ENCODE measurements around the gene ZFP92.

Gene ZFP92

DNA sequence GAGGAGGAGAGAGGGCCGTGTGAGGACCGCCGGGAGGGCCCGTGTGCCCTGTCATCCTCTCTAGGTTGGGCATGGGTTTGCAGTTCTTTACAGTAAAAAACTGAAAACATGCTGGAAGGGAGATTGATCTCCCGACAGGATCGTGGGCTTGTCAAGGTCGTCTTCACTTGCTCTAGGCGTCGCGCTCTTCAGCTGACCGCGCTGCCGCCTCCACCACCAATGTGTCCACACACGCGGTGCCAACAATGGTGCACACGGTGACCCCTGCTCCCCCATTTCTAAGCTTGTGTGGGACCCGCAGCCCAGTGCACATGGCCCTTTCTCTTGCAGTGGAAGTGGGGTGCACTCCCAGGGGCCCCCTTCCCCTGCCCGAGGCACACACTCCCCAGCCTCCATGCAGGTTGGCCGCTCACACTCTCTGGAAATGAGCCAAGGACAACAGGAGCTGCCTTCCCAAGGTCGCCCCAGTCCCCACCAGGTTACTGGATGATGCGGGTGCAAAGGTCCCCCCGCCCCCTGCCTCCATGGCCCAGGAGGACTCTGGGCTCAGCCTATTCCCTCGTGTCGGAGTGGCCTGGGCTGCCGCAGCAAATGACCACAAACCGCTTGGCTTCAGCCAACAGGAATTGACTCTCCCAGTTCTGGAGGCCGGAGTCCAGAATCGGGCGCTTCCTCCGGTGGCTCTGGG is 1.7 kb upstream of the ZFP92 start:
- peak; percentile 13 for DNase-seq

DNA sequence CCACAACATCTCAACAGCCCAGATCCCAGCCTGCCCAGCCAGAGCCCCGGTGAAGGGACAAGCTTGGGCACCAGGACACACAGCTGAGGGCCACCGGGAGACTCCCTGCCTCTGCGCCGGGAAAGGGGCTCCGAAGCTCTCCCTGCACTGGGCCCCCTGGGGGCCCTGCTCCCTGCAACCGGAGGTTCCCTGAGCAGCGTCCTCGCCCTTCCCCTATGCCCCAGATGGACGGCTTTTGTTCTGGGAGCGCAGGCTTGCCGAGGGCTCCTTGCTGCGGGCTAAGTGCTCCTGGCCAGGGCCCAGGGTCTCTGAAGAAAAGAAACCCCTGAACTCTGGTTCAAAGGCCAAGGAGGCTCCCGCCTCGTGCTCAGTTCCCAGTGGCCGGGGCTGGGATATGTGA is 899 bp upstream of the ZFP92 start:
- DNase-seq: no peak

DNA sequence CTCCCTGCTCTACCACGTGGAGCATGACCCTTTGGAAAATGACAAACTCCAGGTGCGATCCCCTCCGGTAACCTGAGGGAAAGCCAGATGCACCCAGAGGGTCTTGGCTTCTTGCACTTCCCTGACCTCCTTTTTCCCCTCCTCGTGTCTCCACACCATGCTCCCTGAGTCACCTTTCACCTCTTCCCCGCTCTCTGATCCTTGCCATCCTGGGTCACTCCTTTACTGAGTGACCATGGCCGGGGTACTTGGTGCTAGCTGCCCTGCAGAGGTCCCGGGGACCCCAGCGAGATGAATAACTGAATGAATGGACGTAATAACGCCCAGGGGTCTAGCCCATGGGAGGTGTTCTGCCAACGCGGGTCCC is 401 bp upstream of the ZFP92 start:
- DNase-seq: no peak

DNA sequence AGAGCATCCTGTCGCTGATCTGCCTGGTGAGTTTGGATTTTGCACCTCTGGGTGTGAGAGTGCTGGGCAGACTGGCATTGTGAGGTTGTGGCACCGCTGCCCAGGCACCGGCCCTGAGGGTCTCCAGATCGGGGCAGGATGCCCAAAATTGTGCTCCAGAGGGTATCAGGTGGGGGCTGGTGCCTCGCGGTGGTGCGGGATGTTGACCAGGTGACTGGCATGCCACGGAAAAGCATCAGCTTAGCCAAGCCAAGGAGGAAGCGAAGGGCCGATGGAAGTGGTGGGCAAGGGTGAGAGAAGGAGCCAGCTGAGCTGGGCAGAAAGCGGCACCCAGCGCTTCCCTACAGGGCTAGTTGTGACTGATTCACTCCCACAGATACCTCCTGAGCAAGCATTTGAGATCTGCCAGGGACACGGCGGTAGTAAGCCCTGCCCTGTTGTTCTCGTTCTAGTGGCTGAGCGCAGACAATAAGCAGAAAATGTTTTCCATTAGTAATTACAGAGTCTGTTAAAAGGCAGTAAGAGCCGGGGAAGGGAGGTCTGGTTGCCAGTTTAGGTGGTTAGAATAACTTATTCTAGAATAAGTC is 809 bp downstream of the ZFP92 start:
- DNase-seq: no peak

DNA sequence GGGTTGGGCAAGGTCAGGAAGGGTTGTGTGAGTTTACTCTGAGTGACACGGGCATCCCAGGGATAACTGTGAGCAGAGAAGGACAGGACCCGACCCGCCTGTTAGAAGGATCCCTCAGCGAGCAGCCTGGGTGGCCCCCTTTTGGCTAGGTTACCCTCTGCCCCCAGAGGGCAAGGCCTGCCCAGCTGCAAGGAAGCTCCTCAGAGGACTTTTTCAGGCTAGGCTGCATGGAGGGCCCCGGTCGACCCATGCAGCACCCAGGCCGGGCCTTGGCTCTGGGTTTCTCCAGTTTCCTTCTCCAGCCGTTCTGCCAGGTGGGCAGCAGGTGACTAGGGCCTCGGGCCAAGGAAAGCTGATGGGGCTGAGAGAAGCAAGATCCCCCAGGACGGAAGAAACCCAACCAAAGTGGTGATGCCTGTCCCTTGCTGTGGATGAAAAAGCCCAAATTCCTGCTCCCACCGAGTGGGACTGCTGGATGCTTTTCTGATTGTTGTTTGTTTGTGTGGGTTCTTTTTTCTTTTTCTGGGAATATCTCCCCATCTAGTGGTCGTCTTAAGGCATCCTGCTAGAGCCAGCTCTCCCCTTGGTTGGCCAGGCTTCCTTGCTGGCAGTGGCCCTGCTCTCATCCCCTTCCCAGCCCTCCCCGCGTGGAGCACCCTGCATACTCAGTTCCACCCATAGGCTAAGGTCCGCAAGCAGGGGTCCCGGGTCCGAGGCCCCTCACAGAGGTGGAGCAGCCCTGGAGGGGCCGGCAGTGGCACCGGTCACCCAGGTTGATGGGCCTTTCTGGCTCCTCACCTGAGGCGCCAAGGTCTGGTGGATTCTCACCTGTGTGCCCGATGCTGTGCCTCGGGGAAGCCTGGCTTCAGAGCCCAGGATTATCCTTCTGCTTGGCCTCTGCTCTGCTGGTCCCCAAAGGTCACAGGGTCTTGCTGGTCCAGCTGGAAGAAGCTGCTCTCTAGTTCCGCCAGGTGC is 1.8 kb downstream of the ZFP92 start:
- no peak for DNase-seq

DNA sequence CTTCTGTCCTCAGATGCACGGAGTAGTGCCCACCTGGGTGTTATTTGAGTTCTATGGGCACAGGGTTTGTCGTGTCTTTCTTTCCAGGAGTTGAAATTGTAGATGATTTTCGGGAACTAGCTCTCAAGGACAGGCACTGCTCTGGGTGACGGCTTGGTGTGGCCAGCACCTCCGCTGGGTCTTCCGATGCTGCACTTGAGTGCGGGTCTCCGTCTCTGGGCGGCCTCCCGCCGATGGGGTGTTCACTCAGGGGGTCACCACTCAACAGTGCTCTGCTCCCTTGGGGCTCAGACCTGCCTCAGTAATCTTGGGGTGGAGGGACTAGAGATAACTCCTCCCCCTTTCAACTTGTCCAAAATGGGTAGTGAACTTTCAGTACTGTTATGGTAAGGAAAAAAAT is 2.5 kb downstream of the ZFP92 start:
- DNase-seq: no peak

DNA sequence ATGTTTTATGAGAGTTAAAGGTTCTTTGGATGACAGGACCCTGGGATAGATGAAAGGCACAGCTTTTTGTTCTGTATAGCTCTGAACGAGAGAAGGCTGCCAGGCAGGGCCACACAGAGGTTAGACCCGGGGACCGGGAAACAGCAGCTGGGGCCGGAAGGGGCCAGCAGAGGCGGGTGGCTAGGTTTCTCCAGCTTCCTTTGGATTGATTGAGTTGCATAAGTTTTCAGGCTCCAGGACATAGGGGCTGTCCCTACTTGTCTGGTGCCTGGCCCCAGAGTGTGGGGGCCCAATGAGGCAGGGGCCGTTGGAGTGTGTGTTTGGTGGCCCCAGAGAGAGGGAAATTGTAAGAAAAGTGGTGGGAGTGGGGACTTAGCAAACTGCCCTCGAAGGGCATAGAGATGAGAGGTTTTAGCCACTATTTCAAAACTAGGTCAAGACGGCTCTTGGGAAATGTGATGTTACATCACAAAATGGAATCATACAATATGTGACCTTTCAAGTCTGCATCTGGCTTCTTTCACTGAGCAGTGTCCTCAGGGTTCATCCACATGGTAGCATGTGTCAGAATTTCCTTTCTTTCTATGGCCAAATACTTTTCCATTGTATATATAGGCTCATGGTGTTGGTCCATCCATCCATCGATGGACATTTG is 3.7 kb downstream of the ZFP92 start:
- no peak for DNase-seq

DNA sequence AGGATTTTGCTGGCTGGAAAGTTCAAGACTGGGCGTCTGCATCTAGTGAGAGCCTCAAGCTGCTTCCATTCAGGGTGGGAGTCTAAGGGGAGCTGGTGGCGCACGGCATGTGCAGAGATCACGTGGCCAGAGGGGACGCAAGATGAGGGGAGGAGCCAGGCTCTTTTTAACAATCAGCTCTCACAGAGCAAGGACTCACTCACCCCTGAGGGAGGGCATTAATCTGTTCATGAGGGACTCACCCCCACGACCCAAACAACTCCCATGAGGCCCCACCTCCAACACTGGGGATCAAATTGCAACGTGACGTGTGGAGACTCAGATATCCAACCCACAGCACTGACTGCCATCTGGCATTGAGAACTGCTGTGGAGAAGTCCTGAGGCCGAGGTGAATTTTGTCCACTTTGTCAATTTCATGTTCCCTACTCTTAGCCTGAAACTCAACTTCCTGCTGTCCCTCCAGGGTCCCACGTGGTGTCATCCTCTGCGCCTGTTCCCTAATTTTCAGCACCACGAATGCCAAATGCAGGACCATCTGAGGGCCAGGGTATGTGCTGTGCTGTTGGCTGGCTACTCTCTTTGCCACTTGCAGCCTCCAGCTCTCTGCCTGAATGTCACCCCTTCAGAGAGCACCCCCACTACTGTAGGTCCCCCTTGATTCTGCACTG is 5.6 kb downstream of the ZFP92 start:
- no peak for DNase-seq

DNA sequence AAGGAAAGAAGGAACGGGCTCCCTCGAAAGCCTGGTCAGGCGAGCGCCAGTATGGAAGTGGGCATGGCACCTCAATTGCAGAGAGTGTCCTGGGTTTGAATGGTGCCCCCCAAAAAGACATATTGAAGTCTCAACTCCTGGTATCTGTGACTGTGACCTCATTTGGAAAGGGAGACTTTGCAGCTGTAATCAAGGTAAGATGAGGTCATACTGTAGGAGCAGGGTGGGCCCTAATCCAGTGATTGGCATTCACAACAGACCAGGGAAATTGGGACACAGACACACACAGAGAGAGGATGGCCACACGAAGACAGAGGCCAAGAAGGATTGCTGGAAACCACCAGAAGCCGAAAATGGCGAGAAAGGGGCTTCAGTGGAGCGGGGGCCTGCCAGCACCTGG is 6.4 kb downstream of the ZFP92 start:
- DNase-seq: no peak

DNA sequence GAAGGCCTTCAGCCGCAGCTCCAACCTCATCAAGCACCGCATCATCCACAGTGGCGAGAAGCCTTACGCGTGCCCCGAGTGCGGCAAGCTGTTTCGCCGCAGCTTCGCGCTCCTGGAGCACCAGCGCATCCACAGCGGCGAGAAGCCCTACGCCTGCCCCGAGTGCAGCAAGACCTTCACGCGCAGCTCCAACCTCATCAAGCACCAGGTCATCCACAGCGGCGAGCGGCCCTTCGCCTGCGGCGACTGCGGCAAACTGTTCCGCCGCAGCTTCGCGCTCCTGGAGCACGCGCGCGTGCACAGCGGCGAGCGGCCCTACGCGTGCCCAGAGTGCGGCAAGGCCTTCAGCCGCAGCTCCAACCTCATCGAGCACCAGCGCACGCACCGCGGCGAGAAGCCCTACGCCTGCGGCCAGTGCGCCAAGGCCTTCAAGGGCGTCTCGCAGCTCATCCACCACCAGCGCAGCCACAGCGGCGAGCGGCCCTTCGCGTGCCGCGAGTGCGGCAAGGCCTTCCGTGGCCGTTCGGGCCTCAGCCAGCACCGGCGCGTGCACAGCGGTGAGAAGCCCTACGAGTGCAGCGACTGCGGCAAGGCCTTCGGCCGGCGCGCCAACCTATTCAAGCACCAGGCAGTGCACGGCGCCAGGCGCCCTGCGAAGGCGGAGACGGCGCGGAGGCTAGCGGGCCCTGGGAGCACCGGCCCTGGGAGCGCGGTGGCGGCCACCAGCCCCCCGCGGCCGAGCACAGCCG is 9.8 kb downstream of the ZFP92 start:
- no peak for DNase-seq

DNA sequence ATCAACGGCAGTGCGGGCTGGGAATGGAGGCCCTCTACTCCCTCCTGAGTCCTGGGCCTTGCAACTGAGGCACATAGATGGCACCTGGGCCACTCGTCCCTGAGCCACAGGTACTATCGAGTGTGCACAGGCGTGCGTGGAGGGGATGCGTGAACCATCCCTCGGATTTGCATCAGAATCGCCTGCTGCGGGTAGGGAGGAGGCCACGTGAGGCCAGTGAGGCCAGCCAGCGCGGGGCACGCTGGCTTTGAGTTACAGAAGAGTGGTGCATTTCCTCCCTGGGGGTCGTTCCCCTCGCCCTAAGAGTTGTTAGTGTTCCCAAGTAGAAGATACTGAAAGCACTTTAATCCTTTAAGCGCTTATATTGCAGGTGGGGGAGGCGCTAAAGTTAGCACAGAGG is 10.6 kb downstream of the ZFP92 start:
- DNase-seq: no peak

DNA sequence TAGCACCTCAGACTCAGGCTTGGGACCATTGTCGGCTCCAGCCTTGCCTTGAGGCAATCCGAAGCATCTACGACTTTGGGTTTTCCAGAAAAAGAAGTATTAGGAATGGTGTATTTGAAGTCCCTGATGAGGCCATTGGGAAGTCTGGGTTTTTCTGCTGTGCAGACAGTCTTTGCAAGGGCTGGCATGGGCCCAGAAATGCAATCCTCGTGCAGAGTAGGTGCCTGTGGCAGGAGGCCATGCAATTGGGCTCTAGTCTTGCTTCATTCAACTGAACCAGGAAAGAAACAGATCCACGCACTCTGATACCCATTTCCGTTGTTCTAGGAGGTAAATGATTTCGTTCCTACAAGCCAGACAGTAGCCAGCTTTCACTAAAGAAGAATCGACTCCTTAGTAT is 12.4 kb downstream of the ZFP92 start:
- no peak for DNase-seq

DNA sequence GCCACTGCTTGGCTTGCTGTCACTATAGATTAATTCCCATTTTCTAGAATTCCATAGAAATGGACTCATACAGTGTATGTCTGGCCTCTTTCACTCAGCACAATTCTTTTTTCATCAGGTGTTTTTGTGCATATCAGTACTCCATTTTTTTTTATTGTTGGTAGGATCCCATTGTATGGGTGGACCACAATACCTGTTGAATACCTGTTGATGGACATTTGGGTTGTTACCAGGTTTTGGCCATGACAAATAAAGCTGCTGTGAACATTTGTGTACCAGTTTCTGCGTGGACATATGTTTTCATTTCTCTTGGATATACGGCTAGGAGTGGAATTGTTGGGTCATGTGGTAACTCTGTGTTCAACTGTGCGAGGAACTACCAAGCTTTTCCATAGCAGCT is 14.9 kb downstream of the ZFP92 start:
- no peak for DNase-seq

DNA sequence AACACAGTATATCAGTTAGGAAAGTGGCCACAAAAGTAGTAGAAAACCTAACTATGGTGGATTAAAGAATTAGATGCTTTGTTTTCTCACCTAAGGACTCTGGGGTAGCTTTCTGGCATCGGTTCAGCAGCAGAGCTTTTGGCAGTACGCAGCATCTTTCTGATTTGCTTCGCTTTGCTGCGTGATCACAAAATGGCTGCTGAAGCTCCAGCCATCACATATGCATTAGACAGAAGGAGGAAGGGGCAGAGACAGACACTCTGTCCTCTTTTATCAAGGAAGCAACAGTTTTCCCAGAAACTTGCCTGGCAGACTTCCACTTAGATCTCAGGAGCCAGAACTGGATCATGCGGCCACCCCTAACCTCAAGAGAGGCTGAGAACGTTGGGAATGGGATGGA is 19.5 kb downstream of the ZFP92 start:
- no peak for DNase-seq

DNA sequence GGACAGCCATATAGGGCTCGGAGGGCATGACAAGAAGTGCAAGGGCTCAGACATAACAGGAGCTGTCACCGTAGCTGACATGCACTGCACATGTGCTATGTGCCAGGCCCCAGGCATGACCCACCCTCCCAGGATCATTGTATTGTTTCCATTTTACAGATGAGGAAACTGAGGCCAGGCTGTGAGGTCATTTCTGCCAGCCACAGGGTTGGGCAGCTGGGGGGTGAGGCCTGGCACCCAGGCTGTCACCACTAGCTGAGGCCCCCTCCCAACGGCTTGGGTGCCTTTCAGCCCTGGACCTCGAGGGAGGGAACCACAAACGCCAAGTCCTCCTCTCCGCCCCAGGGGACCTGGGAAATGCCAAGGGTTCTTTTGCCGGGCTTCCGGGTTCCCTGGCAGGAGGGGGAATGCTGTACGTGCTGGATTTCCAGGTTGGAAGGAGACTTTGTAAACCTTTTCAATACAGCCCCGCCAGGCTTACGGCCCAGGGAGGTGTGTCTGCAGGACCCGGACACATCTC is 21.9 kb downstream of the ZFP92 start:
- no peak for DNase-seq

DNA sequence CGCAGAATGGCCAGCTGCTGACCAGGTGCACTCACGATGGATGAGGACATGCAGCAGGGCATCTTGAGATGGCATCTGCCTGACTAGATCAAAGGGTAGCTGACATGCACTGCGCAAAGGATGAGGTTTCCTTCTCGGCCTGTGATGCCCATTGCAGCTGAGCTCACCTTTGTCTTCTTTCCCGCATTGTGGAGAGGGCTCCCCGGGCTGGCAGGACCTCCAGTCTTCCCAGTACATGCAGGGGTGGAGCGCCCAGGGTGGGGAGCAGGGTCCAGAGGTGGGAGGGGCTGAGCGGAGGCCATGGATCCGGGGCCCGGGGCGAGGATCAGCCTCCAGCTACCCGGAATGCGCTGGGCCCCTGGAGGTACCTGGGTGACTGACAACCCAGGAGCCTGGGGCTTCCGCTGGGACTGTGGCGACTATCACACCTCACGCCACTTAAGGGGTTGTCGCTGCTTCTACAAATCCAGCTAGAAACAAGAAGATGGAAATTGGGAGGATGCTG is 22.6 kb downstream of the ZFP92 start:
- DNase-seq: no peak

DNA sequence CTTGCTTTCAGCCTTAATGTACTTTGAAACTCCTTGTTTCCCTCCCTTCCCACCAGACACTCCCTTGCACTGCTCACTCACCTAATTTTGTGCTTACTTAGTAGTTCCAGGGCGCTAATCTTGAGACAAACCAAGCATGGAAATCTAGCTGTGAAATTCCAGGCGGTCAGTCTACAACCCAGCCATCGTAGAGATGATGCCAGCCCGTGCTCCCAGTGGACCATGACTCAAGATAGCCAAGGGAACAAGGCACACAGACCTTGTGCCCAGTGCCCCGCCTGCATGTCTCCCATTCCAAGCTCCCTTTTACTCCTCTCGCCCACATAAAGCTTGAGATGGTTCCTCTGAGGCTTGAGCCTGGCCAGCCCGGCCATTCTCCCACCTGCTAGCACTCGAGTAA is 23.5 kb downstream of the ZFP92 start:
- DNase-seq: no peak

DNA sequence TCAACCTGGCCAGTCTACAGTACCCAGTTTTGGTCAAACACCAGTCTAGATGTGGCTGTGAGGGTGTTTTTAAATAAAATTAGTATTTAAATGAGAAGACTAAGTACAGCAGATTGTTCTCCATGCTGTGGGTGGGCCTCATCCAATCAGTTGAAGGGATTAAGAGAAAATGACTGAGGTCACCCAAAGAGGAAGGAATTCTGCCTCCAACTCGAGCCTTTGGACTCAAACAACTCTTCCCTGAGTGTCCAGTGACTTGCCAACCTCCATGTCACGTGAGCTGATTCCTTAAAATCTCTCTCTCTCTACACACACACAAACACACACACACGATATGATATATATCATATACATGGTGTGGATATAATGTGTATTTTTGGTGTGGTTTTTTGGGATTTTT is 24.6 kb downstream of the ZFP92 start:
- DNase-seq: no peak

DNA sequence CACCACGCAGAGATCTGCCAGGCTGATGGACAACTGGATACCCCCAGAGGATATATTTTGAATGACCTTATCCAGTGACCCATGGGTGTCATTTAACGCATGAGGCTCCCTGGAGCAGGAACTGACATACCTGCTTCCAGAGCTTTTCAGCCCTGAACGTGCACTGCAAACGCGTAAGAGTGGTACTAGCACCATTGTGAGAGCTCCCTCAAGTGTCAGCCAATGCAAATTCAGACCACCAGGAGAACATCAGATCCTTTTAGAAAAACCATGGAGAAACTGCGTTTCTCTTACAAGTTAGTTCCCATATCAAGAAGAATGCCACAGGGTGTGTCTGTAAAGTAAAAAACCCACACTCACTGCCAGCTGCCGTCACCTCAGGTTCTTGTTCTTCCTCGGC is 27.3 kb downstream of the ZFP92 start:
- no peak for DNase-seq

DNA sequence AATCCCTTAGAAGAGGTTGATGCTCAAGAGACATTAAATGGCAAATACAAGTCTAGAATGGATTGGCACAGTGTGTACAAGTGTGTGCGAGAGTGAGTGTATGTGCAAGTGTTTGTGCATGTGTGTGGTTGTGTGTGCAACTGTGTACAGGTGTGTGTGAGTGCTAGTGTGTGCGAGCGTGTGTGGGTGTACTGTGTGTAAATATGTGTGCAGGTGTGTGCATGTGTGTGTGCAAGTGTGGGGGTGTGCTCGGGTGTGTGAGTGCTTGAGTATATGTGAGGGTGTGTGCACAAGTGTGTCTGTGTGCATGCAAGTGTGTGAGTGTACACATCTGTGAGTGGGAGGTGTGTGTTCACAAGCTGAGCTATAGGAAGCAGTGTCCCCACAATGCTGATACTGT is 28.7 kb downstream of the ZFP92 start:
- no peak for DNase-seq

DNA sequence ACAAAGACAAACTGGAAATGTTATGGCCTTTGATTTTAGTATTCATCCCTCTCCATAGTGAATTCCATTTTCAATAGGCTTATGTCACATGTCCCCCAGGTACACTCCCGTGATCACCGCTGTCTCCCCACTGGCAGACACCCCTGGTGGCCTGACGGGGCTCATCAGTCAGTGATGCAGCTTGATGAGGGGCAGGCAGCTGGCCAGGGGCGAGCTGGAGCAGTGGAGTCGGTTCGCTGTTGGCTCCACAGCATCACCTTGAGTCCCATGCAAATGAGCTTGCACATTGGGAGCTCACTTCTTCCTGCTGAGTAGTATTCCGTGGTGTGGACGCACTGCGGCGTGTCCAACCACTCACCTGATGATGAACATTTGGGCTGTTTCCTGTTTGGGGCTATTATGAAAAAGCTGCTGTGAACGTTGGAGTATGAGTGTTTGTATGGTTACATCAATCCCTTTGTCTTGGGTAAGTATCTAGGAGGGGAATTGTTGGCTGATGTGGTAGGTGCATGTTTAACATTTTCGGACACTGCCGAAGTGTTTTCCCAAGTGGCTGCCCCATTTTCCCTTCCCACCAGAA is 29.4 kb downstream of the ZFP92 start:
- no peak for DNase-seq

All from 8988T (cell line).